Loucy (cell line): ENCODE results near the gene PARP8.

Source experiments
- H2AFZ ChIP-seq: fragments of 200-600 bp; sonication (generic); 2 replicates; pipeline ENCODE4 v1.6.0; 2016; ENCODE audit warnings: antibody characterized with exemption, mild to moderate bottlenecking, low read length, moderate library complexity
- H3F3A ChIP-seq: fragments of 200-600 bp; 2 replicates; pipeline ENCODE4 v1.6.0; 2016; ENCODE audit warnings: antibody characterized with exemption, low read depth, mild to moderate bottlenecking
- H3K27me3 ChIP-seq: fragments of 200-600 bp; sonication (generic); 2 replicates; pipeline ENCODE4 v1.6.1; 2014; ENCODE audit warnings: low read length, mild to moderate bottlenecking; ENCODE audit not compliant: insufficient read depth, poor library complexity, severe bottlenecking
- H3K36me3 ChIP-seq: fragments of 200-600 bp; sonication (generic); 2 replicates; pipeline ENCODE4 v1.6.1; 2016; ENCODE audit warnings: low read length; ENCODE audit not compliant: insufficient read depth
- H3K4me1 ChIP-seq: fragments of 200-600 bp; sonication (generic); 2 replicates; pipeline ENCODE4 v1.5.1; 2014; ENCODE audit warnings: low read length, mild to moderate bottlenecking; ENCODE audit not compliant: insufficient read depth, poor library complexity, severe bottlenecking
- H3K4me2 ChIP-seq: fragments of 200-600 bp; sonication (generic); 2 replicates; pipeline ENCODE4 v1.6.0; 2014; ENCODE audit warnings: antibody characterized with exemption, low read length, low read depth, mild to moderate bottlenecking; ENCODE audit not compliant: poor library complexity, severe bottlenecking
- H3K4me3 ChIP-seq: fragments of 200-600 bp; sonication (generic); 2 replicates; pipeline ENCODE4 v1.5.1; 2014; ENCODE audit warnings: low read length, mild to moderate bottlenecking, mixed read lengths; ENCODE audit not compliant: poor library complexity, severe bottlenecking
- H3K79me2 ChIP-seq: fragments of 200-600 bp; sonication (generic); 2 replicates; pipeline ENCODE4 v1.6.1; 2014; ENCODE audit warnings: low read length; ENCODE audit not compliant: insufficient read depth
- H3K9ac ChIP-seq: fragments of 200-600 bp; sonication (generic); 2 replicates; pipeline ENCODE4 v1.6.0; 2014; ENCODE audit warnings: mild to moderate bottlenecking, low read depth, low read length, moderate library complexity; ENCODE audit not compliant: poor library complexity, severe bottlenecking
- H3K9me2 ChIP-seq: fragments of 200-600 bp; sonication (generic); replicated peaks from 2 replicates; pipeline ENCODE4 v1.6.1; 2016; ENCODE audit warnings: low read depth, low read length, mixed read lengths
- H3K9me3 ChIP-seq: fragments of 200-600 bp; sonication (generic); 2 replicates; pipeline ENCODE4 v1.6.1; 2014; ENCODE audit warnings: mild to moderate bottlenecking, antibody characterized with exemption, low read length, low read depth; ENCODE audit not compliant: insufficient read depth
- H4K20me1 ChIP-seq: fragments of 200-600 bp; sonication (generic); 2 replicates; pipeline ENCODE4 v1.6.0; 2014; ENCODE audit warnings: antibody characterized with exemption, low read length, mild to moderate bottlenecking; ENCODE audit not compliant: insufficient read depth, poor library complexity, severe bottlenecking
- EZH2phosphoT487 ChIP-seq: fragments of 200-600 bp; IDR thresholded peaks from 2 replicates; pipeline ENCODE4 v1.6.1; 2018; ENCODE audit warnings: antibody characterized with exemption, mild to moderate bottlenecking, moderate library complexity, borderline replicate concordance
- TF ChIP-seq, protein P1 (sequence below): fragments of 200-600 bp; sonication (generic); conservative IDR thresholded peaks from 2 replicates; pipeline ENCODE4 v1.5.1; 2014; ENCODE audit warnings: mild to moderate bottlenecking, antibody characterized with exemption, low read length

The PARP8 gene

DNA sequence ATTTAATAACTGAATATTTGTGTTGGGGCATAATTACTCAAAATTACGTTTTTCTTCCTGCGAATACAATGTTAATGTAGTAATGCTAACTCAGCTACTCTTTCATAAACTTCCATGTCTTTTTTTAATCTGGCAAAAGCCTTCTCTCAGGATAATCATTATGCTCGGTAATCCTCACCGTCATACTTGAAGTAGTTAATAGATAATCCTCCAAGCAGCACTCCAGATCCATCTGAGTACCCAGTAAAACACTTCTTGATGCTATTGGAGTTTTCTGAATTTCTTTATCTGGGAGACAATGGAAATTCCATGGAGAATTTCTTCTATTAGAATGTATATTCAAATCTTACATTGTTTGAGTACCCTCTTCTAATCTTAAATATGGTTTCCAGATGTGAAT is 34.3 kb downstream of the PARP8 start:
- H3K9ac ChIP-seq = no peak overlapping the region
- peaks cover 2% of the 10 kb centered on the region for H4K20me1 ChIP-seq
- no peaks in the 10 kb centered on the region for H3K27me3 ChIP-seq
- no peak overlapping the region for H3K4me3 ChIP-seq
- no peaks in the 10 kb centered on the region for H3K9me2 ChIP-seq
- H3K4me2 ChIP-seq = no peak overlapping the region
- no peaks in the 10 kb centered on the region for H3K36me3 ChIP-seq
- H3K9me3 ChIP-seq = no peaks in the 10 kb centered on the region
- no peak overlapping the region for H2AFZ ChIP-seq
- no peaks in the 10 kb centered on the region for H3F3A ChIP-seq
- TF ChIP-seq EZH2phosphoT487 = no peak
- TF ChIP-seq, protein P1, sequence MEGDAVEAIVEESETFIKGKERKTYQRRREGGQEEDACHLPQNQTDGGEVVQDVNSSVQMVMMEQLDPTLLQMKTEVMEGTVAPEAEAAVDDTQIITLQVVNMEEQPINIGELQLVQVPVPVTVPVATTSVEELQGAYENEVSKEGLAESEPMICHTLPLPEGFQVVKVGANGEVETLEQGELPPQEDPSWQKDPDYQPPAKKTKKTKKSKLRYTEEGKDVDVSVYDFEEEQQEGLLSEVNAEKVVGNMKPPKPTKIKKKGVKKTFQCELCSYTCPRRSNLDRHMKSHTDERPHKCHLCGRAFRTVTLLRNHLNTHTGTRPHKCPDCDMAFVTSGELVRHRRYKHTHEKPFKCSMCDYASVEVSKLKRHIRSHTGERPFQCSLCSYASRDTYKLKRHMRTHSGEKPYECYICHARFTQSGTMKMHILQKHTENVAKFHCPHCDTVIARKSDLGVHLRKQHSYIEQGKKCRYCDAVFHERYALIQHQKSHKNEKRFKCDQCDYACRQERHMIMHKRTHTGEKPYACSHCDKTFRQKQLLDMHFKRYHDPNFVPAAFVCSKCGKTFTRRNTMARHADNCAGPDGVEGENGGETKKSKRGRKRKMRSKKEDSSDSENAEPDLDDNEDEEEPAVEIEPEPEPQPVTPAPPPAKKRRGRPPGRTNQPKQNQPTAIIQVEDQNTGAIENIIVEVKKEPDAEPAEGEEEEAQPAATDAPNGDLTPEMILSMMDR = no peak
- H3K4me1 ChIP-seq = no peaks in the 10 kb centered on the region
- peaks cover 91% of the 10 kb centered on the region for H3K79me2 ChIP-seq

DNA sequence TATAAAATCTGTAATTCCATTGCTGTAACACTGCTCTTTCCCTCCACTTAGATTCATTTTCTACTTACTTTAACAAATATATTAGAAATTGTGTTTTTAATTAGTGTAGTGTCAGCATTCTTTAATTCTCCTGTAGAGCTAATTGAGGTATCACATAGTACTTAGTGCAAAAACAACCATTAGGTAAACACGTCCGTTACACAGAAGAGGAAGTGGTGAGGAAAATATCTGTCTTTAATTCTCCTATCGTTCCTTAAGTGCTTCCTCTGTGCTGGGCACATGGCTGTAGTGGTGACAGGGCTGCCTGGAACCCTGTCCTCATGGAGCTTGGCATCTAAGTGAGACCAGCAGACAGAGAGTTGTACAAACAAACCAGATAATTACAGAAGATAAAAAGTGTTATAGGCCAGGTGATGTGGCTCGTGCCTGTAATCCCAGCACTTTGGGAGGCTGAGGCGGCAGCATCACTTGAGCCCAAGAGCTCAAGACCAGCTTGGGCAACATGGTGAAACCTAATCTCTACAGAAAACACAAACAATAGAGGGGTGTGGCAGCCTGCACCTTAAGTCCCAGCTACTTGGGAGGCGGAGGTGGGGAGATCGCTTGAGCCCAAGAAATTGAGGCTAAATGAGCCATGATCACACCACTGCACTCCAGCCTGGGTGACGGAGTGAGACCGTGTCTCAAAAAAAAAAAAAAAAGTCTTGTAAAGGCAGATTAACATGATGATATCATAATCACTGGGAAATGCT is 36.4 kb downstream of the PARP8 start:
- TF ChIP-seq, protein P1 = no peak
- no peak for TF ChIP-seq EZH2phosphoT487
- H3K4me2 ChIP-seq = no peak overlapping the region

DNA sequence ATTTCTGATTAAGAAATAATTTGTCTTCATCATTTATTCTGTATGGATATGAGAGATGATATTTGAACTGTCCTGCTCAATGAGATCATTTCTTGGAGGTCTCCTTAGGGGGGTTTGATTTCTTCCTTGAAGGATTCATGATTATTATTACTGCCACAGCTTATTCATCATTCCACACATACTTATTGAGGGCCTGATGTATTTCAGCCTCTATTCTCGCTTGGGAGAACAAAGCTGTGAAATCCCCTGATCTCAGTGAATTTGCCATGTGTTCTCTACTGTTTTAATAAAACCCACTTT is 36.9 kb downstream of the PARP8 start:
- H4K20me1 ChIP-seq = no peaks in the 10 kb centered on the region
- H3K27me3 ChIP-seq = no peaks in the 10 kb centered on the region
- peaks cover 94% of the 10 kb centered on the region for H3K79me2 ChIP-seq
- no peaks in the 10 kb centered on the region for H3K4me1 ChIP-seq
- H3K4me2 ChIP-seq = no peak overlapping the region
- no peaks in the 10 kb centered on the region for H3K9me3 ChIP-seq
- TF ChIP-seq, protein P1 = no peak
- TF ChIP-seq EZH2phosphoT487 = no peak
- no peaks in the 10 kb centered on the region for H3K9me2 ChIP-seq
- no peak overlapping the region for H2AFZ ChIP-seq
- H3K9ac ChIP-seq = no peak overlapping the region
- H3K4me3 ChIP-seq = no peak overlapping the region
- no peaks in the 10 kb centered on the region for H3F3A ChIP-seq
- no peaks in the 10 kb centered on the region for H3K36me3 ChIP-seq

More for the DNA sequence above, 36.4 kb downstream of the PARP8 start:
- Histone ChIP-seq H2AFZ (no peak overlapping the region), H3K4me3 (no peak overlapping the region), H3K79me2 (peaks cover 89% of the 10 kb centered on the region), H3K36me3 (no peaks in the 10 kb centered on the region), H3K9me2 (no peaks in the 10 kb centered on the region), H3F3A (no peaks in the 10 kb centered on the region), H4K20me1 (no peaks in the 10 kb centered on the region), H3K27me3 (no peaks in the 10 kb centered on the region), H3K4me1 (no peaks in the 10 kb centered on the region), H3K9ac (no peak overlapping the region), H3K9me3 (no peaks in the 10 kb centered on the region)
